Heart right ventricle (tissue), 16 donors: Measurements from ENCODE around the gene KNDC1. TPM values are rescaled to one million over a fixed set of nuclear protein-coding genes. Genes with fewer than 3 reads are reported as not detected.

Experiments used
- ATAC-seq, 8 donors: fragments of 200-7000 bp; cut with Tn5 transposase; one replicate each; pipeline ENCODE4 v1.9.1; 2020; ENCODE audit warnings: mild to moderate bottlenecking in 8 of 8, moderate library complexity in 8 of 8, moderate number of reproducible peaks in 1 of 8
- DNase-seq, 2 donors: peaks; one replicate each; pipeline ENCODE4 v3.0.0-alpha.2; 2020
- H3K27ac ChIP-seq, 10 donors: fragments of 200-600 bp; sonication (generic) in 2 of 10; one replicate each; pipeline versions ENCODE4 v1.5.0 to v1.8.0; 2020 to 2022; ENCODE audit warnings: mild to moderate bottlenecking in 3 of 10
- H3K27me3 ChIP-seq, 7 donors: fragments of 200-600 bp; one replicate each; pipeline ENCODE4 v1.8.0; 2021 to 2022; ENCODE audit warnings: mild to moderate bottlenecking in 2 of 7
- H3K36me3 ChIP-seq, 9 donors: fragments of 200-600 bp; sonication (generic) in 1 of 9; one replicate each; pipeline versions ENCODE4 v1.5.0 to v1.8.0; 2020 to 2022; ENCODE audit warnings: mild to moderate bottlenecking in 2 of 9
- H3K4me1 ChIP-seq, 9 donors: fragments of 200-600 bp; sonication (generic) in 1 of 9; one replicate each; pipeline versions ENCODE4 v1.5.0 to v1.8.0; 2020 to 2022; ENCODE audit warnings: mild to moderate bottlenecking in 4 of 9
- H3K4me3 ChIP-seq, 10 donors: fragments of 200-600 bp; sonication (generic) in 2 of 10; one replicate each; pipeline versions ENCODE4 v1.5.0 to v1.8.0; 2020 to 2022; ENCODE audit warnings: mild to moderate bottlenecking in 7 of 10, moderate library complexity in 2 of 10
- H3K9me3 ChIP-seq, 11 donors: fragments of 200-600 bp in 10 of 11; sonication (generic) in 2 of 11; one replicate each; pipeline versions ENCODE4 v1.5.0 to v1.8.0; 2013 to 2022; ENCODE audit warnings: mild to moderate bottlenecking in 2 of 11, control low read depth in 1 of 11, moderate library complexity in 1 of 11
- WGBS, 2 donors: extraction: QIAGEN DNeasy Blood & Tissue Kit; methylation state at CpG; one replicate each; pipeline ENCODE4 v1.1.7; 2013; ENCODE audit warnings: inconsistent platforms in 1 of 2; 5-methylcytosine and 5-hydroxymethylcytosine counted together
- intact Hi-C, 10 donors: fragments of 100-400 bp; cut with DNase I; formaldehyde crosslinking; loops; one replicate each; pipeline versions ENCODE4 v1.11.1 to v1.14.2; 2022
- polyA plus RNA-seq, 2 donors: library from polyadenylated mRNA; stranded (reverse); fragments of 200-250 nt; gene quantifications; one replicate each; pipeline ENCODE4 v1.2.3, GENCODE V29; 2013
- total RNA-seq, 10 donors: library from RNA; stranded (reverse); fragmentation: NEBNext Ultra II Directional in 3 of 10; extraction: Animal tissue kit (Norgen Biotek cat#: 25700) in 3 of 10; gene quantifications; one replicate each; pipeline versions ENCODE4 v1.2.1 to v1.2.4, GENCODE V29; 2021 to 2023
- TF ChIP-seq, protein P1 (sequence below), 9 donors: fragments of 200-600 bp; sonication (generic) in 2 of 9; IDR thresholded peaks; one replicate each; pipeline versions ENCODE4 v1.5.0 to v1.8.0; 2021 to 2022; ENCODE audit warnings: antibody characterized with exemption in 9 of 9, mild to moderate bottlenecking in 5 of 9, moderate library complexity in 1 of 9
- donor health status: Arrhythmogenic right ventricular cardiomyopathy.
- donor health status: ischemic (EF 13 %, LVEDD 7.1; RV severe dilation, severe dysfunction).
- donor health status: healthy with polysubstance abuse.
- donor health status: DM: no; HTN: yes; CAD: no.
- donor health status: DM: no; HTN: no; CAD: no.
- donor health status: ischemic (EF 25% LVEDD 6.9; RV normal size, moderate dysfunction).
- donor health status: ischemic (EF 25% LVEDD 5.7; RV mildly dilated, moderate dysfunction).
- donor health status: healthy.
- donor health status: DM: yes; HTN: yes; CAD: no.
- donor health status: Ischemic cardiomyopathy.
- donor health status: ischemic (EF 35%, LVEDD 5.7; RV mildly dilated, moderate dysfunction).
- donor health status: nonischemic (EF 11% LVEDD 7.7; RV severe dilation, severe dysfunction).
- donor health status: DM: yes; HTN: yes; CAD: no.
- donor health status: PGD.
- donor health status: ischemic (EF 29% LVEDD 5.4; RV normal size, mild dysfunction).
- donor health status: nonischemic (EF 23%, LVEDD 6.1; RV moderate dilation, normal function).

KNDC1 gene
- total and polyA plus RNA-seq, 12 donors = 0.04 to 0.88 (median 0.14) TPM; not detected in 3

DNA sequence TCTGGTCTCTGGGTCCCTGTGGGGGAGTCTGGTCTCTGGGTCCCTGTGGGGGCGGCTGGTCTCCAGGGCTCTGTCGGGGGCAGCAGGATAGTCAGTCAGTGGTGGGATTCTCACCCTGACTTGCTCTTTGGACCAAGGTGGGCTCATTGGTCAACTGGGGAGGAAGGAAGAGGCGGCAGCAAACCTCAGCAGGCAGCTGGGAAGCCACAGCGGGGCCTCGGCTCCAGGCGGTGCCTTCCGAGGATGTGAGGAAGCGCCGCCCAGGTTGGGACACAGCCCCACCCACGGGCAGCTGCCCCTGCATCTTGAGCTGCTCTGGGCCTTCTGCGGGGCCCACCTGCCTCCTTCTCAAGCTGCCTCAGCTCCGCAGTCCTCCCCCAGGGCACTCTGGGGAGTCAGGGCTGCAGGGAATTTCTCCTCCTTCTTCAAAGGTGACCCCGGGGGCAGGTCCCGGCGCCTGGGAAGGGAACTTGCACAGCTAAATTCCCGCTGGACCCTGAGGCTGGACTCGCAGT is 20.4 kb upstream of the KNDC1 start:
- TF ChIP-seq, protein P1, sequence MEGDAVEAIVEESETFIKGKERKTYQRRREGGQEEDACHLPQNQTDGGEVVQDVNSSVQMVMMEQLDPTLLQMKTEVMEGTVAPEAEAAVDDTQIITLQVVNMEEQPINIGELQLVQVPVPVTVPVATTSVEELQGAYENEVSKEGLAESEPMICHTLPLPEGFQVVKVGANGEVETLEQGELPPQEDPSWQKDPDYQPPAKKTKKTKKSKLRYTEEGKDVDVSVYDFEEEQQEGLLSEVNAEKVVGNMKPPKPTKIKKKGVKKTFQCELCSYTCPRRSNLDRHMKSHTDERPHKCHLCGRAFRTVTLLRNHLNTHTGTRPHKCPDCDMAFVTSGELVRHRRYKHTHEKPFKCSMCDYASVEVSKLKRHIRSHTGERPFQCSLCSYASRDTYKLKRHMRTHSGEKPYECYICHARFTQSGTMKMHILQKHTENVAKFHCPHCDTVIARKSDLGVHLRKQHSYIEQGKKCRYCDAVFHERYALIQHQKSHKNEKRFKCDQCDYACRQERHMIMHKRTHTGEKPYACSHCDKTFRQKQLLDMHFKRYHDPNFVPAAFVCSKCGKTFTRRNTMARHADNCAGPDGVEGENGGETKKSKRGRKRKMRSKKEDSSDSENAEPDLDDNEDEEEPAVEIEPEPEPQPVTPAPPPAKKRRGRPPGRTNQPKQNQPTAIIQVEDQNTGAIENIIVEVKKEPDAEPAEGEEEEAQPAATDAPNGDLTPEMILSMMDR (IDR thresholded peaks at IDR 0.05) = no peak
- no peak for ATAC-seq
- intact Hi-C loops = loop anchor here in 1 of 10 donors (10.0 kb wide), 1 partner anchor 175 kb away; no protein-coding TSS in a partner anchor

GRCh38 chr10:133140417-133141143 is 19.4 kb upstream of the KNDC1 start:
- H3K27ac ChIP-seq = no peak overlapping the region
- no peak for DNase-seq
- H3K4me1 ChIP-seq = peaks cover 0 to 6% (median 0%) of the 10 kb centered on the region in 9 donors
- peak in 2 of 8 donors; percentile 17 to 34 for ATAC-seq
- intact Hi-C loops = loop anchor here in 1 of 10 donors (10.0 kb wide), 1 partner anchor 174 kb away; no protein-coding TSS in a partner anchor
- WGBS, 2 donors = 68 to 73% methylated on average over 26 of the region's 26 CpGs
- H3K27me3 ChIP-seq = peaks cover 17 to 59% (median 48%) of the 10 kb centered on the region in 7 donors
- H3K9me3 ChIP-seq = no peaks in the 10 kb centered on the region
- no peak overlapping the region for H3K4me3 ChIP-seq
- H3K36me3 ChIP-seq = no peaks in the 10 kb centered on the region
- TF ChIP-seq, protein P1 (IDR thresholded peaks at IDR 0.05) = no peak

More for the DNA sequence above, 20.4 kb upstream of the KNDC1 start:
- 27 to 39% methylated on average over 17 of the region's 17 CpGs for WGBS, 2 donors
- Histone ChIP-seq H3K36me3 (no peaks in the 10 kb centered on the region), H3K27me3 (peaks cover 16 to 49% (median 39%) of the 10 kb centered on the region in 7 donors), H3K4me3 (no peak overlapping the region), H3K27ac (no peak overlapping the region), H3K4me1 (peaks cover 0 to 6% (median 0%) of the 10 kb centered on the region in 9 donors), H3K9me3 (no peaks in the 10 kb centered on the region)
- no peak for DNase-seq

DNA sequence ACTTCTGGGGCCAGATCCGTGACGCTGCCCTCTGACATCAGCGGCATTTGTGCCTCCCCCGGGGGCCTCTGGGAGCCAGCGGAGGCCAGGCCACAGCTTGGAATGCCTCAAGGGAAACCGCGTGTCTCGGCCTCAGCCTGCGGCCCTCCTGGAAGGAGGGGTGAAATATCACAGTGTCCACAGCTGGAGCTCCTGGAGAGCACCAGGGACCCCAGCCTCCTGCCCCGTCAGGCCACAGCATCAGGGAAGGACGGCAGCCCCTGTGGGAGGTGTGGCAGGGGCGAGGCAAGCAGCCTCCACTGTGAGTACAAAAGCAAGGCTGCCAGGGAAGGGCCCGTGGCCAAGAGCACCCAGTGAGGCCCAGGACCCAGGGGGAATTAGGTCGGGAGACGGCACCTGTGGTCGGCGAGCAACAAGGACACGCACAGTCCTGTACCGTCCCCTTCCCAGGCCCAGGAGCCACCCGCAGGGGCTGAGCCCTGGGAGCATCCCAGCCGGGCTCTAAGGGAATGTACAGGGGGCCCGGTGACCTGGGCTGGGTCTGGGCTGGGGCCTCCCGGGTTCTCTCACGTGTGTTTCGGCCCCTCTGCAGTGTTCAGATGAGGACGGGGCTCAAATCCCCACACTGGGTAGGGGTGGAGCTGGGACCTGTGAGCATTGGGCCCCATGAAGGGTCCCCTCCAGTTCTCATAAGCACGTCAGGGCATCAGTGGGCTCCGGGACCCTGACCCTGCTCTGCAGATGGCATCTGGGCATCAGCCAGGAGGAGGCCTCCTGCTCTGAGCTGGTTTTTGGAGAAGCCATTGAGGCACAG is 18.7 kb upstream of the KNDC1 start:
- Histone ChIP-seq H3K9me3 (no peaks in the 10 kb centered on the region), H3K27me3 (peaks cover 18 to 67% (median 52%) of the 10 kb centered on the region in 7 donors), H3K4me1 (peaks cover 0 to 6% (median 0%) of the 10 kb centered on the region in 9 donors), H3K27ac (no peak overlapping the region), H3K4me3 (no peak overlapping the region), H3K36me3 (no peaks in the 10 kb centered on the region)
- peak in 3 of 8 donors; percentile 15 to 62 (median 19) for ATAC-seq
- TF ChIP-seq, protein P1 (IDR thresholded peaks at IDR 0.05) = no peak
- DNase-seq = no peak
- 75 to 81% methylated on average over 28 of the region's 28 CpGs for WGBS, 2 donors
- intact Hi-C loops = loop anchor here in 1 of 10 donors (10.0 kb wide), 1 partner anchor 173 kb away; no protein-coding TSS in a partner anchor

DNA sequence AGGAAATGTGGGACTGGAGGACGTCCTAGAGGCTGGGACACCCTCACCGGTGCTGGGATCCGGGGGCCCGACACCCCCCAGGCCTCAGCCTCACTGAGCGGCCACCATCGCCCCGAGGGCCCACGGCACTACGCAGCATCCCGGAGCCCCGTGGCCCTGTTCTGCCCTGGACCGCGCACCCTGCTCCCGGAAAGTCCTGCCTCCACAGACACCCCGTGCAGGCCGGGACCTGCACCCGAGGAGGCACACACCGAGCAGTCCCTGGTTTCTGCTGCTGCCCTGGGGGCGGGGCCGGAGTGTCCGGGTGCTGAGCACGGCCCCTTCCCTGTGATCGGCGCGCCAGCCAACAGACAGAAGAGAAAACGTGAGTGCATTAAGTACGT is 18.1 kb upstream of the KNDC1 start:
- 88 to 89% methylated on average over 27 of the region's 27 CpGs for WGBS, 2 donors
- H3K4me1 ChIP-seq = peaks cover 0 to 6% (median 0%) of the 10 kb centered on the region in 9 donors
- H3K9me3 ChIP-seq = peaks cover 0 to 3% (median 0%) of the 10 kb centered on the region in 11 donors
- H3K27me3 ChIP-seq = peaks cover 18 to 73% (median 58%) of the 10 kb centered on the region in 7 donors
- intact Hi-C loops = loop anchor here in 1 of 10 donors (10.0 kb wide), 1 partner anchor 173 kb away; no protein-coding TSS in a partner anchor
- H3K4me3 ChIP-seq = no peak overlapping the region
- no peaks in the 10 kb centered on the region for H3K36me3 ChIP-seq
- DNase-seq = no peak
- no peak overlapping the region for H3K27ac ChIP-seq
- TF ChIP-seq, protein P1 (IDR thresholded peaks at IDR 0.05) = no peak
- ATAC-seq = peak in 2 of 8 donors; percentile 15 to 41
